A549 (cell line): ENCODE results near the gene ELAPOR1. TPM values are rescaled to one million over a fixed set of nuclear protein-coding genes. Genes with fewer than 3 reads are reported as not detected.
A peak's percentile ranks its signal among the peaks of the same experiment; 100 is the strongest.

Experiments used
- BHLHE40 ChIP-seq: IDR thresholded peaks from 2 replicates; pipeline ENCODE4 v1.6.1; 2012; ENCODE audit warnings: low read depth, low read length, inconsistent platforms
- CBX2 ChIP-seq: fragments of 200-600 bp; sonication (generic); IDR thresholded peaks from 2 replicates; pipeline ENCODE4 v1.6.1; 2016; ENCODE audit warnings: low read depth, mild to moderate bottlenecking, borderline replicate concordance
- CBX8 ChIP-seq: fragments of 200-600 bp; sonication (generic); IDR thresholded peaks from 2 replicates; pipeline ENCODE4 v1.6.1; 2016
- CEBPB ChIP-seq, 2 experiments: fragments of >200 bp in 1 of 2; sonication (Bioruptor Twin) in 1 of 2; formaldehyde crosslinking in 1 of 2; IDR thresholded peaks; 2 replicates each; pipeline ENCODE4 v1.6.1; 2012 to 2016
- CHD4 ChIP-seq: fragments of 200-600 bp; sonication (generic); IDR thresholded peaks from 2 replicates; pipeline ENCODE4 v1.6.1; 2016; ENCODE audit warnings: antibody characterized with exemption, mild to moderate bottlenecking, borderline replicate concordance
- CTCF ChIP-seq: fragments of >200 bp; sonication (Bioruptor Twin); formaldehyde crosslinking; IDR thresholded peaks from 3 replicates; pipeline ENCODE4 v1.5.1; 2016
- E2F6 ChIP-seq: IDR thresholded peaks from 2 replicates; pipeline ENCODE4 v1.6.1; 2012; ENCODE audit warnings: low read depth, borderline replicate concordance
- EHF ChIP-seq: fragments of 250-450 bp; sonication (Bioruptor Pico); IDR thresholded peaks from 2 replicates; pipeline ENCODE4 v1.5.0; 2020; ENCODE audit warnings: mild to moderate bottlenecking
- EP300 ChIP-seq, 2 experiments: fragments of >200 bp; sonication (Bioruptor Twin); formaldehyde crosslinking; IDR thresholded peaks; 2 replicates in 1 of 2; 3 replicates in 1 of 2; pipeline ENCODE4 v1.6.1; 2016 to 2017
- ESRRA ChIP-seq: fragments of 150-350 bp; IDR thresholded peaks from 2 replicates; pipeline ENCODE4 v1.6.1; 2014; ENCODE audit warnings: mild to moderate bottlenecking, low read length, borderline replicate concordance
- FOXS1 ChIP-seq: fragments of 250-450 bp; sonication (Bioruptor Pico); IDR thresholded peaks from 2 replicates; pipeline ENCODE4 v1.5.0; 2020; ENCODE audit warnings: mild to moderate bottlenecking, moderate library complexity
- HDAC2 ChIP-seq: fragments of 200-600 bp; sonication (generic); IDR thresholded peaks from 2 replicates; pipeline ENCODE4 v1.6.1; 2016
- HMGXB4 ChIP-seq: fragments of 250-450 bp; sonication (Bioruptor Pico); IDR thresholded peaks from 2 replicates; pipeline ENCODE4 v1.5.0; 2021; ENCODE audit warnings: mild to moderate bottlenecking, moderate library complexity, borderline replicate concordance
- HOXA7 ChIP-seq: fragments of 250-450 bp; sonication (Bioruptor Pico); IDR thresholded peaks from 2 replicates; pipeline ENCODE4 v1.5.0; 2020; ENCODE audit warnings: mild to moderate bottlenecking, moderate library complexity
- HOXB5 ChIP-seq: fragments of 250-450 bp; sonication (Bioruptor Pico); IDR thresholded peaks from 2 replicates; pipeline ENCODE4 v1.5.0; 2020; ENCODE audit warnings: mild to moderate bottlenecking, moderate library complexity
- JUN ChIP-seq, 2 experiments: fragments of >200 bp; sonication (Bioruptor Twin); formaldehyde crosslinking; IDR thresholded peaks; 2 replicates in 1 of 2; 3 replicates in 1 of 2; pipeline ENCODE4 v1.6.1; 2016 to 2017
- JUNB ChIP-seq: fragments of >200 bp; sonication (Bioruptor Twin); formaldehyde crosslinking; IDR thresholded peaks from 2 replicates; pipeline ENCODE4 v1.6.1; 2016
- KDM1A ChIP-seq: fragments of 200-600 bp; sonication (generic); IDR thresholded peaks from 2 replicates; pipeline ENCODE4 v1.6.1; 2016; ENCODE audit warnings: low read depth, mild to moderate bottlenecking
- KDM5A ChIP-seq: fragments of 200-600 bp; sonication (generic); IDR thresholded peaks from 2 replicates; pipeline ENCODE4 v1.6.1; 2016; ENCODE audit warnings: antibody characterized with exemption, mild to moderate bottlenecking
- MAFK ChIP-seq: fragments of 450-650 bp; IDR thresholded peaks from 2 replicates; pipeline ENCODE4 v1.6.1; 2014; ENCODE audit not compliant: partially characterized antibody
- MAX ChIP-seq: IDR thresholded peaks from 2 replicates; pipeline ENCODE4 v1.6.1; 2012
- MAZ ChIP-seq: fragments of 150-350 bp; IDR thresholded peaks from 2 replicates; pipeline ENCODE4 v1.6.1; 2014; ENCODE audit warnings: antibody characterized with exemption, low read depth, low read length, borderline replicate concordance
- MYC ChIP-seq: IDR thresholded peaks from 2 replicates; pipeline ENCODE4 v1.6.1; 2012; ENCODE audit warnings: mild to moderate bottlenecking, inconsistent platforms, low read length, improper control_type of control experiment, borderline replicate concordance
- NR3C1 ChIP-seq: fragments of >200 bp; sonication (Bioruptor Twin); formaldehyde crosslinking; IDR thresholded peaks from 3 replicates; pipeline ENCODE4 v1.6.1; 2017
- RAD21 ChIP-seq, 2 experiments: fragments of >200 bp in 1 of 2; sonication (Bioruptor Twin) in 1 of 2; formaldehyde crosslinking in 1 of 2; IDR thresholded peaks in 1 of 2; conservative IDR thresholded peaks in 1 of 2; 2 replicates in 1 of 2; 3 replicates in 1 of 2; pipeline ENCODE4 v1.6.1; 2012 to 2018; ENCODE audit warnings: inconsistent platforms in 1 of 2
- REST ChIP-seq: fragments of 200-600 bp; sonication (generic); IDR thresholded peaks from 2 replicates; pipeline ENCODE4 v1.6.1; 2016; ENCODE audit warnings: antibody characterized with exemption, mild to moderate bottlenecking, moderate library complexity
- SMC3 ChIP-seq: fragments of >200 bp; sonication (Bioruptor Twin); formaldehyde crosslinking; IDR thresholded peaks from 3 replicates; pipeline ENCODE4 v1.6.1; 2018; ENCODE audit warnings: inconsistent platforms
- SREBF2 ChIP-seq: fragments of 450-650 bp; IDR thresholded peaks from 2 replicates; pipeline ENCODE4 v1.6.1; 2014; ENCODE audit warnings: mild to moderate bottlenecking, moderate library complexity
- TFCP2L1 ChIP-seq: fragments of 250-450 bp; sonication (Bioruptor Pico); IDR thresholded peaks from 2 replicates; pipeline ENCODE4 v1.5.0; 2021; ENCODE audit warnings: mild to moderate bottlenecking
- ZFP36 ChIP-seq: fragments of 450-650 bp; IDR thresholded peaks from 2 replicates; pipeline ENCODE4 v1.6.1; 2014; ENCODE audit warnings: borderline replicate concordance; ENCODE audit not compliant: partially characterized antibody
- ZSCAN20 ChIP-seq: fragments of 250-450 bp; sonication (Bioruptor Pico); IDR thresholded peaks from 2 replicates; pipeline ENCODE4 v1.8.0; 2022; ENCODE audit warnings: mild to moderate bottlenecking, moderate library complexity
- polyA plus RNA-seq, 4 experiments: library from polyadenylated mRNA; depleted of rRNA in 3 of 4; stranded (reverse); fragments of >200 nt; fragmentation: RNase III in 1 of 4; extraction: RNeasy Plus Mini Kit Qiagen cat#74134 plus additional on column Dnase treatment in 1 of 4; gene quantifications; 2 replicates in 3 of 4; 3 replicates in 1 of 4; pipeline ENCODE4 v1.2.3, GENCODE V29; 2011 to 2017
- TF ChIP-seq, protein P1 (sequence below): fragments of >200 bp; sonication (Bioruptor Twin); formaldehyde crosslinking; IDR thresholded peaks from 2 replicates; pipeline ENCODE4 v1.6.1; 2016
- TF ChIP-seq, protein P2 (sequence below): fragments of >200 bp; sonication (Bioruptor Twin); formaldehyde crosslinking; IDR thresholded peaks from 3 replicates; pipeline ENCODE4 v1.6.1; 2016

ELAPOR1 gene
- polyA plus RNA-seq, 2 of the 4 experiments (the other 2 are of a cell fraction): 0.37 to 0.56 TPM

DNA sequence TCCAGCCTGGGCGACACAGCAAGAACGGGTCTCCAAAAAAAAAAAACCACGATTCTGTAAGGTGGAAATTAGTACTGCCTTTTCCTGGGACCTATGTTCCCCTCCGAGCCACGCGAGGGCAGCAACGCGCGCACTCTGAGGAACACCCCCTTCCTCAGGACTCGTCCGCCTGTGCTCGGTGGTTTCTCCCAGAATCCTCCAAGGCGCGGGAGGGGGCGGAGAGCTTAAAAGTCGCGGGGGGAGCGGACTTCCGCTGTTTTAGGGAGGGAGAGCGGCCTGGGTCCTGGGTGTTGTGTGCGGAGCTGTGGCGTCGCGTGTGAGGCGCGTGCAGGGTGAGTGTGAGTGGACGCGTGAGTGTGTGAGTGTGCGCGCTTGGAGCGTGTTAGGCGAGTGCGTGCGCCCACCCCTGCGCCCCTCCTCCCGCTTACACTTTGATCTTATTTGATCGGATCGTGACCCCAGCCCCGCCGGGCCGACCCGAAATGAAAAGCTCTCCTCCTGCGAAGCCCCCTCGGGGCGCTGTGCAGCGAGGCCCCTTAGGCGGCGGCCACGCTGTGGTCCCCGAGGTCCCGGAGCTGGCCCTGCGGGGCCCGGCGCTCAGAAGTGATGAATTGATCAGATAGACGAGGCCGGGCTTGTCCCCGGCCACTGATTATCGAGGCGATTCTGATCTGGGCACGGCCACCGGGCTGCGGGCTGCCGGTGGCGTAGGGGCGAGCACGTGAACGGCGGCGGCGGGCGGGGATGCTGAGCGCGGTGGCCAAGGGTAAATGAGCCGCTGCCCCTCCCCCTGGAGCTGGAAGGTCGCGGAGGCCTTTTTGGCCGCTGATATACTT, 13.8 kb upstream of the ELAPOR1 start (continued):
- TF ChIP-seq REST (no peak), KDM1A (no peak), ESRRA (no peak), MAFK (no peak), RAD21 (conservative IDR thresholded peaks at IDR 0.05 in 1 of 2, IDR thresholded peaks at IDR 0.05 in 1 of 2) (peak; percentile 36 to 53; a peak in 4 of 5 replicates), CBX8 (no peak), SMC3 (peak; percentile 74), JUN (IDR thresholded peaks at IDR 0.05) (peak; percentile 80 to 93), CBX2 (no peak), EP300 (IDR thresholded peaks at IDR 0.05) (no peak), ZFP36 (no peak), HMGXB4 (CRISPR knock-in tag) (no peak), HDAC2 (no peak), ZSCAN20 (CRISPR knock-in tag) (no peak), CEBPB (IDR thresholded peaks at IDR 0.05) (no peak), EHF (no peak), SREBF2 (no peak), MAZ (0 out of 2 replicates have a peak, but pooled peaks have one; percentile 27), TFCP2L1 (CRISPR knock-in tag) (0 out of 2 replicates have a peak, but pooled peaks have one; percentile 48), E2F6 (peak; percentile 93), KDM5A (peak; percentile 23; the same call in 1 of the 2 replicates), HOXB5 (CRISPR knock-in tag) (no peak), BHLHE40 (peak; percentile 52), CHD4 (no peak), MYC (peak; percentile 89), MAX (peak; percentile 96), HOXA7 (CRISPR knock-in tag) (no peak), JUNB (no peak), CTCF (peak; percentile 62), NR3C1 (no peak), FOXS1 (CRISPR knock-in tag) (no peak)
- TF ChIP-seq, protein P1, sequence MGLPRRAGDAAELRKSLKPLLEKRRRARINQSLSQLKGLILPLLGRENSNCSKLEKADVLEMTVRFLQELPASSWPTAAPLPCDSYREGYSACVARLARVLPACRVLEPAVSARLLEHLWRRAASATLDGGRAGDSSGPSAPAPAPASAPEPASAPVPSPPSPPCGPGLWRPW: no peak
- TF ChIP-seq, protein P2, sequence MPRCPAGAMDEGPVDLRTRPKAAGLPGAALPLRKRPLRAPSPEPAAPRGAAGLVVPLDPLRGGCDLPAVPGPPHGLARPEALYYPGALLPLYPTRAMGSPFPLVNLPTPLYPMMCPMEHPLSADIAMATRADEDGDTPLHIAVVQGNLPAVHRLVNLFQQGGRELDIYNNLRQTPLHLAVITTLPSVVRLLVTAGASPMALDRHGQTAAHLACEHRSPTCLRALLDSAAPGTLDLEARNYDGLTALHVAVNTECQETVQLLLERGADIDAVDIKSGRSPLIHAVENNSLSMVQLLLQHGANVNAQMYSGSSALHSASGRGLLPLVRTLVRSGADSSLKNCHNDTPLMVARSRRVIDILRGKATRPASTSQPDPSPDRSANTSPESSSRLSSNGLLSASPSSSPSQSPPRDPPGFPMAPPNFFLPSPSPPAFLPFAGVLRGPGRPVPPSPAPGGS: peak; percentile 87
